Left lobe of liver (tissue), 2 donors: ENCODE data around the gene ATP6AP2. TPM values are rescaled to one million over a fixed set of nuclear protein-coding genes. Genes with fewer than 3 reads are reported as not detected.
"Not testable (repeated sequence)": the region's sequence is repeated elsewhere in the genome, so short reads cannot be mapped to it uniquely, and the experiment has no call there.

Source experiments
- ATAC-seq: fragments of 200-7000 bp; cut with Tn5 transposase; one replicate; pipeline ENCODE4 v1.9.1; 2020; ENCODE audit warnings: mild to moderate bottlenecking, moderate library complexity
- DNase-seq: peaks from one replicate; pipeline ENCODE4 v3.0.0-alpha.2; 2020; ENCODE audit warnings: low spot score
- total RNA-seq: library from RNA; stranded (reverse); gene quantifications from one replicate; pipeline ENCODE4 v1.2.1, GENCODE V29; 2021
- donor health status: DM: no; HTN: no; CAD: no; lungs with moderate emphysema.
- donor health status: DM: no; HTN: yes; CAD: no.

ATP6AP2 gene
- 41.0 TPM for total RNA-seq

GRCh38 chrX:40580537-40581335 is at the start of gene ATP6AP2:
Gene ATP6AP2 (plus strand): TSS chrX:40580970. CDS start chrX:40581066, 96 bp downstream.
- DNase-seq (peak; percentile 92), ATAC-seq (peak; percentile 97)

DNA sequence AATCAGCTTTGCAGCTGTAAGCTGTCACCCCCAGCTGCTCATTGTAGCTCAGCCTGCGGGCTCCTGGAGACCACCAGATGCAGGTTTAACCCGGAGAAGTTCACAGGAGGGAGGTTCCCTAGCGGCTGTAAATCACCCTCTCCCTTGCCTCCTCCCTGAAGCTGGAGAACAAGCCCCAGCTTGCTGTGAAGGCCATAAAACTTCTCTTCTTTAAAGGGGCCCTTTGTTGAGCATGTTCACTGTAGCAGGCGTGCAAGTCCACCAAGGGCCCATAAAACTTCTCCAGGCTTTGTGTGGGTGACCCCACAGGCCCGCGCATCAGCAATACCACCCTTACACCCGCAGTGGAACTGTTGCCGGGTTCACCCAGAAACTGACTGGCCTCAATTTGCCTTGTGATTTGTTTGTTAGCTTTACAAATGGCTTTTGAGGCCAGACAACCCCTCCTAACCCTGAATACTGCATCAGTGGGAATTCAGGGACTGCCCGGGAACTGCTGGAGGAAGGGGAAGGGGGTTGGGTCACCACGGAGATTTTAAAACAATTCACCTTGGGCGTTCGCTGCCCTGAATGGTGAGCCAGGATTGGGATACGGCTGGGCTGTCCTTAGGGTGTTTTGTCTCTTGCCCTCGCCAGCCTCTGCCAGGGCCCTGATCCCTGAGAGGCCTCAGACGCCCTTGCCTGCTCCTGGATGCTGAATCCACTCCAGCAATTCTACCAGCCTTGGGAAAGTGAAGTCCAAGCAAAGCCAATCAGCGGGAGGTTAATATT is 49.5 kb upstream of the ATP6AP2 start:
- no peak for DNase-seq
- ATAC-seq, result no peak

DNA sequence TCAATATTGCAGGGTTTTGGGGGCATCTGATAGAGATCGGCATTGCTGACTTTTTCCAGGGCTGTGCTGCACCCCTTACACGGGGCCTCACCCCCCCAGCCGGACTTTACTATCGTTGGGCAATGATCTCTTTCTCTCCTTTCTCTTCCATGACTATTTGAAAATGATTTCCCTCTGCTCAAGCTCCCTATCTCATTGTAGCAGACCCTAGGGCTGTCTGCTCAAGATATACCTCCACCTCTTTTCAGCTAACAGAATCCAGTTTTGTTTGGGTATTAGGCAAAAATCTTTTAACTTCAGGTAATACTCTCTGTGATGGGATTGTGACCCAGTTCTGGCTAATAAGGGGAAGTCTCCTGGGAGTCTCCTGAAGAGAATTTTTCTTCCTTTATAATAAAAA is 43.5 kb upstream of the ATP6AP2 start:
- no peak for ATAC-seq
- no peak for DNase-seq

- no peak for DNase-seq
- no peak for ATAC-seq
Measured at GRCh38 chrX:40538406-40538805, 42.4 kb upstream of the ATP6AP2 start.

DNA sequence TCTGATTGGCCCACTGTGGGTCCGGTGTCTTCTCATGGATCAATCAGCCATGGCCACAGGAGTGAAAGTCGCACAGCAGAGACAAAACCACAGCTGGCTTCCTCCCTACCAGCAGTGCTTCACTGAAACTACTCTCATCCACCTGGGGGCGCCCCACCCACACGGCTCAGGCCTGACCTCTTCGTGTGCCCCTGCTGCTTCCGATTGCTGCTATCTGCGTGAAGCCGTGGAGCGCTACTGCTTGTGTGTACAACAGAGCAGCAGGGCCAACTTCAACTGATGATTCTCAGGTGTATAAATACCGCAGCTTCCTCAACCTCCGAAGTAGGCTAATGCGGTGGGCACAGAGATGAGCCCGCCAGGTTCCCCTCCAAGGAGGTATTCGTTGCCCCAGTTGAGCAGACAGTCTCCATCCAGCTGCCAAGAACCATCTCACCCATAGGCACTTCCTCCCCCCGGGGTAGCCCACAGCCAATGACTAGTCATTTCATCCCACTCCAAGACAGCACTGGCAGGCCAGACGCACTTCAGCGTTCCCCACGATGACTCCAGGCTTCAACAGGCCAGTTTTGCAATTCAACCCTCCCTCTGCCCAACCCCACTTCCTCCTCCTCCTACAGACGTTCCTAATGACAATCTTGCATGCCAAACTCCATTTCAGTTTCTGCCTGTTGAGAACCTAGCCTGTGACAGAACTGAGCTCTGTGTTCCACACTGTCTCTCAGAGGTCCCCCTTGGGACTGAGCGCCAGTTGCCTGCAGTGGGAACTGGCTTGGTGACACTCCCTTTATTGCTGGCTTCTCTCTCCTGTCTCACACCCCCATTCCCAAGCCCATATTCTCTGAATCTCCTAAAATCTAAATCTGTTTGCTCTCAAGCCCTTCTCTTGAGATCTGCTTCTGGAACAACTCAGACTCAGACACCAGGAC is 41.3 kb upstream of the ATP6AP2 start:
- DNase-seq (no peak), ATAC-seq (peak; percentile 31)

DNA sequence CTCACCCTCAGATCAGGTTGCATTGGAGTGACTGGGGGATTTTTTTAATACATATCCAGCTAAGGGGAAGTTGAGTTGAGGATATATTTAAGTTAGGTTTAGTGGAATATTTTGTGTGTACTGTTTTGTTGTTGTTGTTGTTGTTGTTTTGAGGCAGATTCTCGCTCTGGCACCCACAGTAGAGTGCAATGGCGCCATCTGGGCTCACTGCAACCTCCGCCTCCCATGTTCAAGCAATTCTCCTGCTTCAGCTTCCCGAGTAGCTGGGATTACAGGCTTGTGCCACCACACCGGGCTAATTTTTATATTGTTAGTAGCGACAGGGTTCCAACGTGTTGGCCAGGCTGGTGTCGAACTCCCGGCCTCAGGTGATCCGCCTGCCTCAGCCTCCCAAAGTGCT is 38.6 kb upstream of the ATP6AP2 start:
- DNase-seq (no peak), ATAC-seq (no peak)

DNA sequence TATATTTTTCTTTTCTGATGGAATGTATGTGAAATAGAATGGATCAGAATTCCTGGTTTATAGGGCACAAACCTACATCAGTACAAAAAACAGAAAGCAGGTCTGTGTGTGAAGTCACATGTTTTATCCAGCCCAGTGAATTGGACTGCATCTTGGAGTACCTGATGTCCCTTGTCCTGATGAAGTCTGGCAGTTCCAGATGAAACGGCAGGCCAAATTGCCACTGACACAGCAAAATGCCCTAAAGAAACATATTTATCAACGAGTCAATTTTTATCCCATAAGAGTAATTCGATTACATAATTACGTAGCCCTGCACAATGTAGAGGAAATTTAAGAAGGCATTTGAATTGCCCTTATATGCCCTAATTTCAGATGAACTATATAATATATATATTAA is 37.8 kb upstream of the ATP6AP2 start:
- no peak for ATAC-seq
- no peak for DNase-seq

DNA sequence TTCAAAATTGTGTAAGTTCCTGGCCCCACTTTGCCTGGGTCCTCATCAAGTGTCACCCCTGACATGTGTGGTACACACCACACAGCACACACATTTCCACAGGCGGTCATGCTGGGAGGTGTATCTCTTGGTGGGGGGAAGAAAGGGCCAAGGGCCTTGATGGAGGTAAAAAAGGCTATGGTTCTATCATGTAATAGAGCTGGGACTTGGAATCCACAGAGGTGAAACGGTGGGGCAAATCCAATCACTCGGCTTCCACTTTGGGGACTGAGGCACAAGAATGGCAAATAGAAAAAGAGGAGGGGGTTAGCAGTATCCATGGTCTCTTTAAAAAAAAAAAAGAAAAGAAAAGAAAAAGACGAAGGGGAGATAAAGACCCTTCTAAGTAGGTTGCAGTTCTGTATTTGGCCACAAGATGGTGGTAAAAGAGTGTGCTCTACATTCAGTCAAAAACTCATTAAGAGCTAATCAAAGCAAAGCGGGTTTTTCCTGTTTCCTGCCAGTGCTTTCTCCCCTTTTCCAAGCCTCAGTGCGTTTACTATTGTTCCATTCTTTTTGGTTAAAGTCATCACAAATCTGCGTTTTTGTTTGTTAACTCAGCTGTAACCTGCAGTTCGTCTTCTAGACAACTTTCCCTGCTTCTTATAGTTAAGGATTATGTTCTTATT is 37.0 kb upstream of the ATP6AP2 start:
- peak; percentile 77 for ATAC-seq
- DNase-seq, result no peak

GRCh38 chrX:40544343-40545266 is 36.2 kb upstream of the ATP6AP2 start:
- ATAC-seq (peak; percentile 85), DNase-seq (no peak)

DNA sequence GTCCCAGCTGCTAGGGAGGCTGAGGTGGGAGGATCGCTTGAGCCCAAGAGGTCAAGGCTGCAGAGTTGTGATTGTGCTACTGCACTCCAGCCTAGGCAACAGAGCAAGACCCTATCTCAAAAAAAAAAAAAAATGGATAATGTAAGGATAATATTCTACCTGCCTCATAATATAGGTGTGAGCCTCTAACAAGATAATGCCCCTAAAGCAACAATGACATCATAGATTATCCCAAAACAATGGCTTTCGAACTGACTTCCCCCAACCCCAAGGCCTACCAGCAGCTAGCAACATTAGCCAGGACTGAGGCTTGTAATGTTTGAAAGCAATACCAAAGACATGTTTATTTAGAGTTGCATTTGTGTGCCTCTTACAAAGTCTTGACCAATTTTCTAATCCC is 33.9 kb upstream of the ATP6AP2 start:
- ATAC-seq (no peak), DNase-seq (no peak)

GRCh38 chrX:40550066-40550465 is 30.7 kb upstream of the ATP6AP2 start:
- no peak for DNase-seq
- no peak for ATAC-seq

- ATAC-seq, result peak; percentile 50
Measured at GRCh38 chrX:40552768-40553167, 28.0 kb upstream of the ATP6AP2 start.

GRCh38 chrX:40558590-40558989 is 22.2 kb upstream of the ATP6AP2 start:
- no peak for DNase-seq
- ATAC-seq, result no peak

More at GRCh38 chrX:40552768-40553167, 28.0 kb upstream of the ATP6AP2 start:
- DNase-seq, result no peak

- no peak for DNase-seq
- no peak for ATAC-seq
Measured at GRCh38 chrX:40563784-40564183, 17.0 kb upstream of the ATP6AP2 start.

DNA sequence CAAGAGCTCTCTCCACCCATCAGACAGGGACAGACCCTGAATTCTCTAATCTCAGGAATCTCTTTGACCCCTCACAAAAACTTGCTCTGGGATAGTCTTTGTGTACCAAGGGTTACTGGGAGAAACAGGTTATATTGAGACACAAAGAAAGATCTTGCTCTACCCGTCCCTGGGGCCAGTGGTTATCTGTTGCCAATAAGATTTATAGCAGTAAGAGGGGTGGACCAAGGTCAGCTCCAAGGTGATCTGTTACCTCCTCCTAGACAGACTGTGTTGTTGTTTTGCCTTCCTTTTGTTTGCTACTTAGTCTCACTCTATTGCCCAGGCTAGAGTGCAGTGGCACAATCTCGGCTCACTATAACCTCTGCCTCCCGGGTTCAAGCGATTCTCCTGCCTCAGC is 16.3 kb upstream of the ATP6AP2 start:
- no peak for ATAC-seq

GRCh38 chrX:40570346-40571093 is 10.2 kb upstream of the ATP6AP2 start:
- ATAC-seq, result no peak

More for the DNA sequence above, 16.3 kb upstream of the ATP6AP2 start:
- no peak for DNase-seq

GRCh38 chrX:40571164-40571563 is 9.6 kb upstream of the ATP6AP2 start:
- not testable (repeated sequence) for DNase-seq, ATAC-seq

More at GRCh38 chrX:40570346-40571093, 10.2 kb upstream of the ATP6AP2 start:
- no peak for DNase-seq

DNA sequence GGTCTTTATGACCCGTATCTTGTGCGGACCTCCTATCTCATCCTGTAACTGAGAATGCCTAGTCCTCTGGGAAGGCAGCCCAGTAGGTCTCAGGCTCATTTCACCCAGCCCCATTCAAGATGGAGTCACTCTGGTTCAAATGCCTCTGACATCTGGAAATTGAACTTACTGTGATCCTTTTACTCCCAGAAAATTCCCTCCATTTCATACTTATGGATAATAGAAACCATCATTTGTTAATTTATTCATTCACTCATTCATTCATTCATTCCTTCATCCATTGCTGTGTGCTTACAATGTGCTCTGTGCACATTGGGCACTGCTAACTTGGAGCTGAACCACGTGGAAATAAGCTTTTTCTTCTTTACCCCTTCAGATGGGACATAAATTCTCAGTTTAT is 9.2 kb upstream of the ATP6AP2 start:
- DNase-seq (no peak), ATAC-seq (no peak)

DNA sequence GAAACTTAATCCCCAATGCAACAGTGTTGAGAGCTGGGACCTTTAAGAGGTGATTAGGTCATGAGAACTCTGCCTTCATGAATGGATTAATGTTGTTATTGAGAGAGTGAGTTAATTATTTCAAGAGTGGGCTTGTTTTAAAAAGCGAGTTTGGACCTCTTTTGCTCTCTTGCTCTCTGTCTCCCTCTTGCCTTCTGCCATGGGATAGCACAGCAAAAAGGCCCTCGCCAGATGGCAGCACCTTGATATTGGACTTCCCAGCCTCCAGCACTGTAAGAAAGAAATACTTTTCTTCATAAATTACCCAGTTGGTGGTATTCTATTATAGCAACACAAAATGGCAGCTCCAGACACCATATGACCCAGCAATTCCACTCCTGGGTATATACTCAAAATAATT is 7.0 kb upstream of the ATP6AP2 start:
- no peak for ATAC-seq

More for the DNA sequence above, 7.0 kb upstream of the ATP6AP2 start:
- no peak for DNase-seq
